OCI-LY1 (cell line): ENCODE data around the gene ENPP4.
"Not testable (repeated sequence)": the region's sequence is repeated elsewhere in the genome, so short reads cannot be mapped to it uniquely, and the experiment has no call there.

Experiments used
- H2AFZ ChIP-seq: fragments of 200-600 bp; sonication (generic), shearing (Covaris generic); 2 replicates; pipeline ENCODE4 v1.6.0; 2014; ENCODE audit warnings: antibody characterized with exemption, mild to moderate bottlenecking, low read length
- H3F3A ChIP-seq: fragments of 200-600 bp; sonication (generic), shearing (Covaris generic); 2 replicates; pipeline ENCODE4 v1.6.0; 2014; ENCODE audit warnings: mild to moderate bottlenecking, antibody characterized with exemption, low read length, moderate library complexity; ENCODE audit not compliant: insufficient read depth
- H3K27ac ChIP-seq: fragments of 200-600 bp; sonication (generic); 2 replicates; pipeline ENCODE4 v1.5.1; 2014; ENCODE audit warnings: low read length, mixed run types, mild to moderate bottlenecking, low read depth; ENCODE audit not compliant: poor library complexity, severe bottlenecking
- H3K27me3 ChIP-seq: fragments of 200-600 bp; sonication (generic); 2 replicates; pipeline ENCODE4 v1.6.0; 2014; ENCODE audit warnings: antibody characterized with exemption, mild to moderate bottlenecking, low read length, moderate library complexity; ENCODE audit not compliant: insufficient read depth
- H3K36me3 ChIP-seq: fragments of 200-600 bp; sonication (generic); 2 replicates; pipeline ENCODE4 v1.6.1; 2014; ENCODE audit warnings: mild to moderate bottlenecking, antibody characterized with exemption, low read length, moderate library complexity, mixed read lengths; ENCODE audit not compliant: insufficient read depth
- H3K4me1 ChIP-seq: fragments of 200-600 bp; sonication (generic); 2 replicates; pipeline ENCODE4 v1.5.1; 2014; ENCODE audit warnings: mild to moderate bottlenecking, low read length, moderate library complexity; ENCODE audit not compliant: insufficient read depth, severe bottlenecking
- H3K4me2 ChIP-seq: fragments of 200-600 bp; sonication (generic), shearing (Covaris generic); 2 replicates; pipeline ENCODE4 v1.6.1; 2014; ENCODE audit warnings: low read length
- H3K4me3 ChIP-seq: fragments of 200-600 bp; sonication (generic); 2 replicates; pipeline ENCODE4 v1.5.1; 2014; ENCODE audit warnings: low read length, low read depth, mild to moderate bottlenecking, mixed read lengths; ENCODE audit not compliant: poor library complexity, severe bottlenecking
- H3K79me2 ChIP-seq: fragments of 200-600 bp; shearing (Covaris generic); 2 replicates; pipeline ENCODE4 v1.6.1; 2016; ENCODE audit warnings: mixed run types, low read length, mixed read lengths; ENCODE audit not compliant: insufficient read depth
- H3K9ac ChIP-seq: fragments of 200-600 bp; sonication (generic), shearing (Covaris generic); 2 replicates; pipeline ENCODE4 v1.6.1; 2014; ENCODE audit warnings: mild to moderate bottlenecking, low read length, mixed read lengths
- H3K9me2 ChIP-seq: fragments of 200-600 bp; sonication (generic), shearing (Covaris generic); 2 replicates; pipeline ENCODE4 v1.6.1; 2014; ENCODE audit warnings: low read depth, mild to moderate bottlenecking, low read length, mixed read lengths
- H3K9me3 ChIP-seq: fragments of 200-600 bp; shearing (Covaris generic); 2 replicates; pipeline ENCODE4 v1.6.1; 2014; ENCODE audit warnings: low read length, mixed read lengths
- H4K20me1 ChIP-seq: fragments of 200-600 bp; sonication (generic), shearing (Covaris generic); 2 replicates; pipeline ENCODE4 v1.6.0; 2016; ENCODE audit warnings: mild to moderate bottlenecking, low read length; ENCODE audit not compliant: insufficient read depth
- CTCF ChIP-seq: fragments of 200-600 bp; sonication (generic), shearing (Covaris generic); IDR thresholded peaks from 2 replicates; pipeline ENCODE4 v1.5.1; 2017; ENCODE audit warnings: mild to moderate bottlenecking, antibody characterized with exemption, low read length, moderate library complexity, mixed read lengths
- EZH2 ChIP-seq: fragments of 200-600 bp; sonication (generic), shearing (Covaris generic); IDR thresholded peaks from 2 replicates; pipeline ENCODE4 v1.8.0; 2017; ENCODE audit warnings: borderline replicate concordance, mixed run types, mild to moderate bottlenecking, antibody characterized with exemption, low read length, moderate library complexity, mixed read lengths

The ENPP4 gene

GRCh38 chr6:46116289-46116688, 13.5 kb upstream of the ENPP4 start:
- peaks cover 3% of the 10 kb centered on the region; the same call in 1 of the 2 replicates for H3K9me3 ChIP-seq
- no peak overlapping the region for H3K27ac ChIP-seq
- no peaks in the 10 kb centered on the region for H3K36me3 ChIP-seq
- TF ChIP-seq EZH2 (no peak), CTCF (no peak)
- no peak overlapping the region for H3K4me2 ChIP-seq
- H3K4me1 ChIP-seq = no peaks in the 10 kb centered on the region
- H3K9ac ChIP-seq = no peak overlapping the region
- H3K4me3 ChIP-seq = no peak overlapping the region
- no peaks in the 10 kb centered on the region for H3K27me3 ChIP-seq
- H4K20me1 ChIP-seq = no peaks in the 10 kb centered on the region
- no peaks in the 10 kb centered on the region for H3K79me2 ChIP-seq
- H2AFZ ChIP-seq = no peak overlapping the region
- no peaks in the 10 kb centered on the region for H3K9me2 ChIP-seq
- no peaks in the 10 kb centered on the region for H3F3A ChIP-seq

- Histone ChIP-seq H3K27ac (no peak overlapping the region), H3K27me3 (no peaks in the 10 kb centered on the region), H3K9me3 (no peaks in the 10 kb centered on the region), H3K9ac (no peak overlapping the region), H3K79me2 (no peaks in the 10 kb centered on the region), H3K4me1 (no peaks in the 10 kb centered on the region), H3K36me3 (no peaks in the 10 kb centered on the region), H4K20me1 (no peaks in the 10 kb centered on the region), H3K9me2 (no peaks in the 10 kb centered on the region), H3F3A (no peaks in the 10 kb centered on the region), H2AFZ (no peak overlapping the region), H3K4me3 (no peak overlapping the region), H3K4me2 (no peak overlapping the region)
- TF ChIP-seq EZH2 = no peak
- no peak for TF ChIP-seq CTCF
Measured at GRCh38 chr6:46118157-46118556, 11.6 kb upstream of the ENPP4 start.

GRCh38 chr6:46118836-46119235, 11.0 kb upstream of the ENPP4 start:
- H3K27me3 ChIP-seq = no peaks in the 10 kb centered on the region
- H3K36me3 ChIP-seq = no peaks in the 10 kb centered on the region
- no peaks in the 10 kb centered on the region for H3K9me3 ChIP-seq
- H3K27ac ChIP-seq = no peak overlapping the region
- H3K4me2 ChIP-seq = no peak overlapping the region
- H3F3A ChIP-seq = no peaks in the 10 kb centered on the region
- TF ChIP-seq CTCF (no peak), EZH2 (no peak)
- H2AFZ ChIP-seq = no peak overlapping the region
- H3K9me2 ChIP-seq = no peaks in the 10 kb centered on the region
- no peaks in the 10 kb centered on the region for H3K79me2 ChIP-seq
- H3K4me3 ChIP-seq = no peak overlapping the region
- H3K4me1 ChIP-seq = no peaks in the 10 kb centered on the region
- H4K20me1 ChIP-seq = no peaks in the 10 kb centered on the region
- no peak overlapping the region for H3K9ac ChIP-seq

GRCh38 chr6:46119679-46120078, 10.1 kb upstream of the ENPP4 start:
- H2AFZ ChIP-seq, H3K79me2 ChIP-seq, H3K27me3 ChIP-seq, H3F3A ChIP-seq, H3K9me2 ChIP-seq, H3K9ac ChIP-seq, H3K27ac ChIP-seq, H3K4me1 ChIP-seq, H3K9me3 ChIP-seq, H3K36me3 ChIP-seq, H3K4me2 ChIP-seq, H4K20me1 ChIP-seq, H3K4me3 ChIP-seq: not testable (repeated sequence)
